Tibial nerve (tissue), 3 donors: Measurements from ENCODE around the gene SLC24A3.

Experiments
- CTCF ChIP-seq, 5 experiments: fragments of 200-600 bp in 3 of 5; fragments of 450-650 bp in 2 of 5; sonication (generic) in 3 of 5; IDR thresholded peaks; one replicate each; pipeline ENCODE4 v1.5.1; 2016 to 2019; ENCODE audit warnings: antibody characterized with exemption in 5 of 5, mild to moderate bottlenecking in 3 of 5, moderate library complexity in 2 of 5
- POLR2A ChIP-seq, 2 donors: fragments of 450-650 bp; IDR thresholded peaks; one replicate each; pipeline ENCODE4 v1.6.1; 2017; ENCODE audit warnings: antibody characterized with exemption in 2 of 2, mild to moderate bottlenecking in 2 of 2, moderate library complexity in 2 of 2

- TF ChIP-seq CTCF (IDR thresholded peaks at IDR 0.05) (no peak), POLR2A (IDR thresholded peaks at IDR 0.05) (no peak)
Measured at GRCh38 chr20:19308146-19308545, 95.7 kb downstream of the SLC24A3 start.
